Inferior parietal cortex (tissue), 1 donor: ENCODE measurements around the gene NUP62.
"Not testable (repeated sequence)": the region's sequence is repeated elsewhere in the genome, so short reads cannot be mapped to it uniquely, and the experiment has no call there.

Experiments used
- DNase-seq: peaks from one replicate; pipeline ENCODE4 v3.0.0-alpha.2; 2016; ENCODE audit errors: extremely low spot score

NUP62 gene

GRCh38 chr19:49925486-49925885 is 3.8 kb downstream of the NUP62 start:
- no peak for DNase-seq

- DNase-seq: not testable (repeated sequence)
Observed at GRCh38 chr19:49924881-49925210, 4.5 kb downstream of the NUP62 start.

DNA sequence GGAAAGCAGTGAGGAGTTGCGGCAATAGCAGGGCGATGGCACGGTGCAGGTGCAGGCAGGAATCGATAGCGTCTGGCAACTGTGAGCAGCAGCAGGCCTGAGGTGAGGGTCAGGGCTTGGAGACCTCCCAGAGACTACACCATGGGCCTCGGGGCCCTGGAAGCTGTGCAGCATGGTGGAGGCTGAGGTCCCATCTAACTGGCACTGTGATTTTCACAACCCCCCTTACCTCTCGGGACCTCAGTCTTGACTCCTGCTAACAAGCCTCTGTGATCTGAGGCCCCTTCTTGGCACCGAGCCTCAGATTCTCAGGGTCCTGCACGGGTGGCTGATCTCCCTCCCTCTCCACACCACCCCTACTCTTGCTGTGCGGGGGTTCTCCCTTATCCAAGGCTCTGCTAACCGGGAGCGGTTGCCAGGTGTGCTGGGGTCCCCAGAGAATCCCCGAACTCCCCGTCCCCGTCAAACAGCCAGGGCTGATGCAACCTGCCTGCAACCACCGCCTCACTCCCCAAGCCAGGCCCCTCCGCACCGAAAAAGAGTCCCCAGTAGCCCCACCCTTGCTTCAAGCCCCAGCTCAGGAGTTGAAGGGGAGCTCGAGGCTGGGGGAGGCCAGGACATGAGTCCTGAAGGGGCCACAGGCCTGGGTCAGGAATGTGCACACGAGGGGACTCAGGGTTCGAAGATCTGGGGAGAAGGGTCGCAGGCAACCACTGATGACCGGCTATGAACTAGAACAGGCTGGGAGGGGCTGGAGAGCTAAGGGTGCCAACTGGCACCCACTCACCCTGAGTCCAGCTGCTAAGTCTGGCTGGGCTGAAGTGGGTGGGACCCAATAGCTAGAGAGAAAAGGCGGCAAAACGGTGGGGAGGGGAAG is 5.1 kb downstream of the NUP62 start:
- DNase-seq: no peak

GRCh38 chr19:49923055-49924003 is 6.0 kb downstream of the NUP62 start:
- DNase-seq: no peak

DNA sequence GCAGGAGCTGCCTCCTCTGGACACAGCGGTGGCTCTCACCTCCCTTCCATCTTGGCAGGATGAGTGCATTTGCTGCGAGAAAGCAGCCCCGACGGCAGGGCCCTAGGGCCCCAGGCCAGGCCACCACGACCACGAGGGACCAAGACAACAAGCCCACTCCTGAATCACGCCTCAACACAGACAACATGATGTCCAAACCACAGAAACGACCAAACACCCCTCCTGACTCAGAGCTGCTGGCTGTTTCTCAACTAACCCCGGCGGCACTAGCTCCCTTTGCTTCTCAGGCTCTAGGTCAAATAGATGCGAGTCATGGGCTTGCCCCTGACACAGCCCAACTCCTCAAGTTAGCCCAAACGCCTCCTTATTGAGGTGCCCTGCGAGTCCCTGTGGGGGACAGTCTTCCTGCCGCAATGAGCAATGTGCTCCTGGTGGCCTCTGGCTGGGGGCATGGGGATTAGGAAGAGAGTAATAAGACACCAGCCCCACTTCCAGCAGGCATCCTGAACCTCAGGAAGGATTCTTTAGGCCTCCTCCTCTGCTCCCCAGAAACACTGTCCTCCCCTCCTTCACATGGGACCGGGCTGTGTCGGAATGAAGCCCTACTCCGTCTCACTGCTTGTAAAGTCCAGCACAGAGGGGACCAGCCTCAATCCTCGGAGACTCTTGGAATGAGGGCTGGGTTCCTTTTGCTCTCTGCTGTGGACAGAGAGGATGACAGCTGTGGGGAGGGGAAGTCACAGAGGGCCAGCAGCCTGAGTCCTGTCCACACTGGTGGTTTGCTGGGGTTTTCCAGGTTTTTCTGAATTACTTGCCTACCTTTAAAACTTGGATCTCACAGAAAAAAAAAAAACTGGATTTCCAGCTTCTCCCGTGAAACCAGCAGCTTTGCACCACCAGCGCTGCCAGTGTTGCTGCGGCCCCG is 7.2 kb downstream of the NUP62 start:
- DNase-seq: no peak

DNA sequence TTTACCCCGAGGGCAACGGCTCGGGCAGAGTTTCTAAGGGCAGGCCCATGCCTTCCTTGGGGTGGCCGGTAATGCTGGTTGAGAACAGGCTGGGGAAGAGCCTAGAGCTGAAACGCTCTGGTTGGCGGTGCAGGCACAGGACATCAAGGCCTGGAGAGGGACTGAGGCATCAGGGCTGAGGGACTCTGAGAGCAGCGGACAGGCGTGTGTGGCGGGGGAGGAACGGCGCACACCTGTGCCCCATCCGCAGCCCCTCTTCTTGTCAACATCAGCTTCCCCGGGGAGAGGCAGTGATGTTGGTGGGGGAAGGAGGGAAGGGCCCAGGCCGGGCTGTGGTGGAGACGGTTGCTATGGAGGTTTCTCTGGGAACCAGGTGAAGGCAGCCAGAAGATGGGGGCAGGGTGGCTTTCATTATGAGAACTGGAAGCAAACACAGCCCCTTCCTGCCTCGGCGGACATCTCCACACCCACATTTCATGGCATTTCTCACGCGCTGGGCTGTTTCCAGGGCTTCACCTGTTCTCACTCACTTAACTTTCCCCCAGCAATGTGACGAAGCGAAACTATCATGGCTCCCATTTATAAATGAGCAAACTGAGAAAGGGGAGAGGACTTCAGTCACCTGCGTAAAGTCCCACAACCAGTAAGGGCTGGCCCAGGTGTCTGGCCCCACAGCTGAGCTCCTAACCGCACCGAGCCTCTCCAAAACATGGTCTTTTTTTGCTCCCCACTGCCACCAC is 8.5 kb downstream of the NUP62 start:
- no peak for DNase-seq

- DNase-seq: no peak
Observed at GRCh38 chr19:49918089-49918488, 11.2 kb downstream of the NUP62 start.

- no peak for DNase-seq
Observed at GRCh38 chr19:49916839-49917733, 12.2 kb downstream of the NUP62 start.

DNA sequence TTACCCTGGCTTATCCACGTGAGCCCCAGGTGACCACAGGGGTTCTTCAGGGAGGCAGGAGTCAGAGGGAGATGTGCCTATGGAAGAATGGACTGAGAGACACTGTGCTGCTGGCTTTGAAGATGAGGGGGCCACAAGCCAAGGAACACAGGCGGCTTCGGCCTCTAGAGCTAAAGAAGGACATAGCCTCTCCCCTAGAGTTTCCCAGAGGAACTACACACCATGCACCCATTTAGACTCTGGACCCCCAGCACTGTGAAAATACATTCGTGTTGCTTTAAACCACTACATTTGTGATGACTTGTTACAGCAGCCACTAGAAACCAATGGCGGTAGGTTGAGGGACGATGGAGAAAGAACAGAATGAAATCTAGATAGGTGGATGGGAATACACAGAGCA is 14.0 kb downstream of the NUP62 start:
- no peak for DNase-seq

DNA sequence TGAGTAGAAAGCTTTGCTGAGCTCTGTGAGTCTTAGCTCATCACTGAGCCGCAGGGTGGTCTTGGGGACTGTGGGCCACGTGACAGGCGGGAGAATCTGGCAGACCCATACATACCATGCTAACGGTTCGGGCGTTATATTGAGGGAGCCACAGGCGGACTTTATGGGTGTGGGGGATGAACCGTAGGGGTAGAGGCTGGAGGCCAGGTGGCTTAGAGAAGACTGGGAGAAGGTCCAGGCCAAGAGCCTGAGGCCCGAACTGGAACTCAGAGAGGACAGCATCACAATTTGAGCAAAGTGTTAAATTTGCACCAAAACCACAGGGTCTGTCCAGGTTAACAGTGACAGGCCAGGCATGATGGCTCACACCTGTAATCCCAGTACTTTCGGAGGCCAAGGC is 15.6 kb downstream of the NUP62 start:
- no peak for DNase-seq

DNA sequence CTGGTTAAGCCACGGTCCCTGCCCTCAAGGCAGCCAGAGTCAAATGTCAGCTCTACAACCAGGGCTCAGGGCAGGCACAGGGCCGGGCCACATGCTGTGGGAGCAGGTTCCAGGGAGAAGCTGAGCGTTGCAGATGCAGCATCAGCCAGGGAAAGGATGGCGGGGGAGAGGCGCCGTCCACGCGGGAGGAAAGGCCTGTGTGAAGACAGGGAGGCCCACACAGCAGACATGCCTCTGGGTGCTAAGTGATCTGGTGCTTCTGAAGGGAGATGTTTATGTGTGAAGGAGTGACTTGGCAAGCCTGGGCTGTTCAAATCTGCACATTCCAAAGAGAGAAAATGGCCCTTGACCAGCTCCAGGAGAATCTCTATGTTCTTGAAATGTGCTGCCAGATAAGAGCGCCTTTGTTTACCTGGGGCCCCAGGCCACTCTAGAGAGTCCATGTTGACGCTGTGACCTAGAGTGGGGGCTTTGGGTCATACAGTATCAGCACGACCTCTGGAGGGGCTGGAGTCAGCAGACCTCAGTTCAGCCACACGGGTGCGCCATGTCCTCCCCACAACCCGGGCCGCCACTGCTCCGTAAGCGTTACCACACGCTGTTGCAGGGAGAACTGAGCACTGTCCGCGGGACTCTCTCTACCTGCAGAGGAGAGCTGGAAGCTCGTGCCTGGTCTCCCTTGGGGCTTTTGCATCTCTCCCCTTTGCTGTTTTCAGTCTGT is 16.2 kb downstream of the NUP62 start:
- DNase-seq: peak; percentile 29

DNA sequence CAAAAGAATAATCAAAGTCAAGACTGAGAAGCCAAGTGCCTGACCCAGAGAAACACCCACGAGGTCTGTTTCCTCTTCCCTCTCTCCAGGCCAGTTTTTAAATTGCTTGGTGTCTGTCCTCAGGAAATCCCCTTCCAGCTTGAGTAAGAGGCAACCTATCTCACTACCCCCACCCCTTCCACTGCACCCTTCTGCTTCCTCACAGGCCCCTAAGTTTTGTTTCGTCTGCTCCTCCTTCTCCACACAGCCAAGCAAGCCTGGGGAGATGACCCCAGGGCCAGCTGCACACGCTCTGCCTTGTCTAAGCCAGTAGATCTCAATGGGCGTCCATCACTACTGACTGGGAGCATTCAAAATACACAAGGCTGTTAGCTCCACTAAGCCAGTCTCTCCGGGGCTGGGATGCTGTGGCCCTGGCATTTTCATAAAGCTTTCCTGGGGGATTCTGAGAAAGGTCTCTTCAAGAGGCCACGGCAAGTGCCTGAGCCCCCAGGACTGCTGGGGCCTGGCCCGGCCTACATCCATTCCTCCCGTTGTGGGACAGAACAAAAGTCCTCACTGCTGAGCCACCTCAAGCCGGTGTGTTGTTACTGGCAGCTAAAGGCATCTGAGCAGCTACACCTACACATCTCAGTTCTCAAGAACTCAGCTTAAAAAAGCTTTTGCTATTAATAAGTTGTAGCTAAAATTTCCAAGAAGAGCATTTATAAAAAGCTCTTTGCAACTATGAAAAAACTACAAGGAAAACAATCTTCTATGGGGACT is 17.7 kb downstream of the NUP62 start:
- peak; percentile 33 for DNase-seq

- DNase-seq: no peak
Observed at GRCh38 chr19:49910179-49910578, 19.1 kb downstream of the NUP62 start.

GRCh38 chr19:49908480-49909420 is 20.6 kb downstream of the NUP62 start:
- no peak for DNase-seq

DNA sequence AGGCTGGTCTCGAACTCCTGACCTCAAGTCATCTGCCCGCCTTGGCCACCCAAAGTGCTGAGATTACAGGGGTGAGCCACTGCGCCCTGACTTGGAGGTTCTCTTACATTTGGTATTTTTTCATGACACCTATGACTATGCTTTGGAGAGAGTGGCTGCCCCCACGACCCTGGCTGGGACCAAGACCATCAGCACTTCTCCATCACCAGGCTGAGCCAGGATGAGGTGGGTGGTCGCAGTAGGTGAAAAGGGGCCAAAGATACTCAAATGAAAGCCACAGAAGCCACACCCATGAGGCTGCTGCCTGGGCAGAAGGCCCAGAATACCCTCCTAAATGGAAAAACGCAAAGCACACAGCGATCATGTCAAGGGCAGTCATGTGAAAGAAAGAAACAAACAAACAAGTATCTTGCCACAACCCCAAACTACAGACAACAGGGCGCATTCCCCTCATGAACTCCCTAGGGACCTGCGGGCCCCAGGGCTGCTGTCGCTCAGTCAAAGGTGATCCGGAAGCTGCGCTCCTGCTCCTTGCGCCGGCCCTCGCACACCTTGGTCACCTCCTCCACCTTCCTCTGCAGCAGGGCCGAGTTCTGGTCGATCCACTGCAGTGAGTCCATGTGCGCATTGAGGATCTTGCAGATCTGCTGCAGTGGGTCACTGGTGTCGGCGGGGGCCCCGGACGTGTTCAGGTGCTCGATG is 21.4 kb downstream of the NUP62 start:
- DNase-seq: no peak

DNA sequence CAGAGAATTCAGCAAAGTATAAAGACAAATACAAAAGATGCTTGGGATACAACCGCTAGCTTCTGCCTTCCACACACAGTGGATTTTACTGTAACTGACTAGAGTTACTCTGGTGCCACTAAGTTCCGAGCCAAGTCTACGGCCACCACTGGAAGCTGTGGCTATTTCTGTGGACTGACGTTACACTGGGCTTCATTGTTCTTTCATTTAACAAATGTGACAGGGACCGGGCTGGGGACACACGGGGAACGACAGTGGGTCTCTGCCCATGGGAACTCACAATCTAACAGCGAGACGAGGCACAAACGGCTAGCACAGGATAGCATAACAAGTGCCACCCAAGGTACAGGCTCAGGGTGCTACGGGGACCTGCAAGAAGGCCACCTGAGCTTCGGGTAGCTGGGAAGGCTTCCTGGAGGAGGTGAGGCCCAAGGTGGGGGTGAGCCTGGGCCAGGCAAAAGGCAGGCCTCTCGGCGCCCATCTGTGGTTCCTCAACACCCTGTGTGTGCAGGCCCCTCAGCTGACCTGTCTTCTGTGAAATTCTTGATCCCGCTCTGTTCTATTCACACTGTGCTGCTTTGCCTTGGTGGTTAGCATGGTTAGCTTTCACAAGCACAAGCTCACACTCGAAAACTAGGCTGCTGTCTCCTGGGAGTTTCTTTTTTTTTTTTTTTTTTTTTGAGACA is 22.3 kb downstream of the NUP62 start:
- DNase-seq: peak; percentile 45
